Keratinocyte (primary cell): ENCODE data around the gene MADCAM1.

Experiments used
- CTCF ChIP-seq, 3 experiments: IDR thresholded peaks in 1 of 3; conservative IDR thresholded peaks in 1 of 3; optimal IDR thresholded peaks in 1 of 3; 2 replicates in 2 of 3; 3 replicates in 1 of 3; pipeline versions ENCODE3 to v1.5.1; 2011; ENCODE audit warnings: low read length in 3 of 3, mild to moderate bottlenecking in 3 of 3, moderate library complexity in 2 of 3, control low read depth in 1 of 3, inconsistent platforms in 1 of 3; ENCODE audit not compliant: insufficient read depth in 2 of 3; ENCODE audit errors: extremely low read depth in 1 of 3
- EZH2 ChIP-seq: IDR thresholded peaks from one replicate; pipeline ENCODE4 v1.6.1; 2012; ENCODE audit warnings: inconsistent platforms, mild to moderate bottlenecking, low read length, moderate library complexity

GRCh38 chr19:536031-536880 lies 40.0 kb downstream of the MADCAM1 start:
- TF ChIP-seq CTCF (optimal IDR thresholded peaks at IDR 0.05 in 1 of 3, IDR thresholded peaks at IDR 0.05 in 1 of 3, conservative IDR thresholded peaks at IDR 0.05 in 1 of 3; ENCODE audit: extremely low read depth in 1 of 3, insufficient read depth in 2 of 3, low read length in 3 of 3) (no peak), EZH2 (no peak)
